Superior temporal gyrus (tissue), 1 donor: ENCODE measurements around the gene FSTL4.

Experiments used
- DNase-seq: peaks from one replicate; pipeline ENCODE4 v3.0.0-alpha.2; 2016; ENCODE audit errors: extremely low spot score

Gene FSTL4

DNA sequence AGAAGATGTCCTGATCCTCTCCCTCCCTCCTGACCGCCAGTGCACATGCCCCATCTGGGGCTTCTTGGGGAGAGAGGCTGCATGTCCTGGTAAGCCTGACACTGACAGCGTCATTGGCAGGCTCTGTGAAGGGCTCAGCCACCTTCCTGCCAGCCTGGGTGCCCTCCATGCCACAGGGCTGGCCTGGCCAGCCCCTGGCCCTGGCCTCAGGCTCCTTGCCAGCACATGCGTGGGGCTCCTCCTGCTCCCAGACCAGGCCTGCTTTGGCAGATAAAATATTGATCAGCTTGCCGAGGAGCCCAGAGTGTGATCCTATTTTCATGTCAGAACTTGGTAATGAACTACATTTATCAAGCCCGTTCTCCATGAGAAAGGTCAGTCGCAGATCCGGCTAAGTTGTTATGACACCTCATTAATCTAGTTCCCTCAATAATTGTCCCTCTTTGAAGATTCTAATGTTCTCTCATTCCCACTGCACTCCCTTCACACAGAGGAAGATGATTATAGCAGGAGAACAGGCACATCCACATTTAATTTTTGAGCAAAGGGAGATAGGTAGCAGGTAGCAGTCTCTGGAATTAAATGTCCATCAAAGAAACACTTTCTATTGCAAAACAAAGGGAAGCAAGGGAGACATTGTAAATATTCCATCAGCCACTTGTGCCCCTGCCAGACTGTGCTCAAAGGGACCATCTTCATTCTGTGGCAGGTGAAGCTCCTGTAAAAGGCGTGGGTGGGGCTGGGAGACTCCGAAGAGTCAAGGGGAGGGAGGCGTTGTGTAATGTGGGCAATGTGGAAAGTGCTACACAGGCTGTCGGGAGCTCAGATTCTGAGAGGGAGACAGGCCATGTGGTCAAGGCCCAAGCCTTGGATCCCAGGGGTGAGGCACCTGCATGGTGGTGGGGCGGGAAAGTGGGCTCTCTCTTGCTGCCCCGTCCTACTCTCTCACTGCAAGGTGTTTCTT is 288.6 kb downstream of the FSTL4 start:
- DNase-seq: no peak

DNA sequence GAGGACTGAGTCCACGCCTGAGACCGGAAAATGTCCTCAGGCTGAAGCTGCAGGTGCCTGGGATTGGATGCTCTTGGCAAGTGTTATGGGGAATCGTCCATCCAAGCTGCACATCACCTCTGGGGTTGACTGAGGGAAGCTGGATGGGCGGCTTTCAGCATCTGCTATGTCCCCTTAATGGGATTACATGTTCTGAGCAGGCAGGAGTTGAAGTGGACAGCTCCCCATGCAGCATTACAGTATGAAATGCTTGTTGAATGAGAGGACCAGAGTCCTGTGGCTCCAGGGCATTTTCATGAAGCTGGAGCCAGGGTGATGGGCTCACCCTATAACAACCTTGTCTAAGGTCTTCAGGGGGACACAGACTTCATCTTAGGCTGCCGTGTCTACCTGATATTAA is 289.6 kb downstream of the FSTL4 start:
- no peak for DNase-seq

DNA sequence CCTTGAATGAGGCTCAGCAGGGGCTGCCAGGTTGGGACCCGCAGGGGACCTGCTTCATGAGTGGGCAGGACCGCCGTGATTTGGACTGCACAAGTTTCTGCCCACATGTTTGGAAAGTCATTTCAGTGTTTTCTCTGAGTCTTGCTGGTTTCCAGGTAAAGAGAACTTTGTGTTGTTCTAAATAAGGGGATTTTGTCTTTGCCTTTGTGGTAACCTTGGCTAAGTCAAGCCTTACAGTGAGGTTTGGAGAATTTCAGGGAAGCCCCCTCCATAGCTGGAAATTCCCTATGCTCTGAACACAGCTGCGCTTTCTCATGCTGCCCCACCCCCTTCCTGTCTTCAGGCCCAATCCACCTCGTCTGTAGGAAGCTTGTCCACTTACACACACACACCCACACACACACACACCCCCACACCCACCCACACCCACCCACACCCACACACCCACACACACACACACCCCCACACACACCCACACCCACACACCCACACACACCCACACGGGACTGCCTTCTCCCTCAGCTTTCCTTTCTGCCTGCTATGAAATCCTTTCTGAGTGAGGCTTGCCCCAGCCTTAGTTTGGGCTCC is 290.4 kb downstream of the FSTL4 start:
- DNase-seq: no peak

- DNase-seq: no peak
Measured at GRCh38 chr5:133321286-133321832, 291.0 kb downstream of the FSTL4 start.

- no peak for DNase-seq
Measured at GRCh38 chr5:133319905-133320520, 292.3 kb downstream of the FSTL4 start.

GRCh38 chr5:133319244-133319643 is 293.1 kb downstream of the FSTL4 start:
- no peak for DNase-seq

- DNase-seq: no peak
Measured at GRCh38 chr5:133317558-133317957, 294.8 kb downstream of the FSTL4 start.

GRCh38 chr5:133316346-133317343 is 295.7 kb downstream of the FSTL4 start:
- no peak for DNase-seq

DNA sequence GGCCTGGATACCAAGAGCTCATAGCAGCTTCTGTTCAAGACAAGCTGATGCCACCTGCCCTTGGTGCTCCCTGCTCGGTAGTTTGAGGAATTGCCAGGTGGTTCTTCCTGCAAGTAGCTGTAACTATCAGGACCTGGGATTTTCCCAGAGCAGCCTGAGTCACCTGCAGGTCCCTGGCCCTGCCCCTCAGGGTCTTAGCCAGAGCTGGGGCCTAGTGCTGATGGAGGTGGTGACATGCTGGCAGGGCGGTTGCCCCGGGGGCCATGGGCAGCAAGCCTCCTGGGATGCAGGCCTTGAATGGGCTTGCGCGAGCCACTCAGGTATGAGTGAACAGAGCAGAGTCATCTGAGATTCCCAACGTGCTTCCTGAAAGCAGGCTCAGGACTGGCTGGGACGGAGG is 298.3 kb downstream of the FSTL4 start:
- DNase-seq: no peak

DNA sequence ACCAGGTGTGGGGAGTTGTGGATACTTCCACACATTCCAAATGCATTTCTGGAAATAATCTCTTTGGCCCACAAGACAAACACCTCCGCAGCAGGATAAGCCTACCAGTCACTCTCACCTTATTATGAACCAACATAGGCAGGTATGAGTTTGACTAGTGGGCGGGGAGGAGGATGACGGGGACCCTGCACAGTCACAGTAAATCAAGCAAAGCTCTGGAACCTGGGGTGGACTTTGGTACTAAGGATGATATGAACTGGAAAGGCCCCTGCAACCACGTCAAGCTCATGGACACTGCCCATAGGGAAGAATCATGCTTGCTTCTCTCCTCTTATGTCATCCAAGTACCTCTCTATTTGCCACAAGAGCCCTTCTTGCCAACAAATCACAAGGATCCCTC is 301.2 kb downstream of the FSTL4 start:
- no peak for DNase-seq

DNA sequence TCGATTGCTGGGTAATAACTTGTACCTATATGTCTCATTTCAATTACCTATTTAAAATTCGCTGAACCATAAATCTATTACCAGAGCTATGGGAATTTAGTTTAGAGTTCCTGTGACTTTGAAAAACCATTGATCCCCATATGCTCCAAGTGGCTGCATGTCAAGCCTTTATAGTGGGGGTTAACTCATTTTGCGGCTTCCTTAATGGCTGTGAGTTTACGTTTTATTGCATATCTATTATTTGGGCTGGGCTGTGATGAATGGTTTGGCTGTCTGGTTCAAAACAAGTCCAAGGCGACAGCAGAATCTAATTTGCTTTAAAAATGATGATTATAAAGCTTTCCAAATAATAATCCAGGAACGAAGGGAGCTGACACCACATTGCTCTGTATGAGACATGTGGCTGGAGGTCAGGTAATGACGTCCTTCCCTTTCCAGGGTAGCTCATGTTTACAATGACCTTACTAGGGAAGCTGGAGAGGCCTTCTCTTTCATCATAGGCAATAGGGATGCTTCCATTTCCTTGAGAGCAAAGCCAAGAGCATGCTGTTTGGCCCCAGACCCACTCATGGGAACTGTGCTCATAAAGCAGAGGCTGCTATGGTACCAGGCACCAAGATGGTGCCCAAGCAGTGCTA is 302.2 kb downstream of the FSTL4 start:
- no peak for DNase-seq

- no peak for DNase-seq
Measured at GRCh38 chr5:133309166-133309795, 303.1 kb downstream of the FSTL4 start.

GRCh38 chr5:133307275-133307674 is 305.1 kb downstream of the FSTL4 start:
- no peak for DNase-seq

GRCh38 chr5:133304707-133305216 is 307.6 kb downstream of the FSTL4 start:
- no peak for DNase-seq

DNA sequence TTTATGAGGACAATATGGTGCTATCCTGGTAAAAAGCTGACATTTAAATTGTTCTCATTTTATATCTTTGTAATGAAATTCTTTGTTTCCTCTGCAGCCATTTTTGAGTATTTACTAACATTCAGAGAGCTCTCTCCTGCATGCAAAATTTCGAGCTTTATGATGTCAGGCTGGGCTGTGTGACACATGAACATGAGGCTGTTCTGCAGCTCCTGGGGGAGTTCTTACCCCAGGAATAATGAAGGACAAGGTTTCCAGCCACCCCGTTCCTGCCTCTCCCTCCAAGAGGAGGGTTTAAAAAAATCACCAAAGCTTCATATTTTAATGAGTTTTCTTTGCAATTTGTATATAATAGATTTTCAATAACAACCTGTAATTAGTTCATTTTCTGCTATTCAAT is 308.2 kb downstream of the FSTL4 start:
- no peak for DNase-seq

- DNase-seq: no peak
Measured at GRCh38 chr5:133303298-133303697, 309.0 kb downstream of the FSTL4 start.

- no peak for DNase-seq
Measured at GRCh38 chr5:133299728-133300127, 312.6 kb downstream of the FSTL4 start.

GRCh38 chr5:133299021-133299420 is 313.3 kb downstream of the FSTL4 start:
- DNase-seq: no peak

- DNase-seq: no peak
Measured at GRCh38 chr5:133298447-133298846, 313.9 kb downstream of the FSTL4 start.

DNA sequence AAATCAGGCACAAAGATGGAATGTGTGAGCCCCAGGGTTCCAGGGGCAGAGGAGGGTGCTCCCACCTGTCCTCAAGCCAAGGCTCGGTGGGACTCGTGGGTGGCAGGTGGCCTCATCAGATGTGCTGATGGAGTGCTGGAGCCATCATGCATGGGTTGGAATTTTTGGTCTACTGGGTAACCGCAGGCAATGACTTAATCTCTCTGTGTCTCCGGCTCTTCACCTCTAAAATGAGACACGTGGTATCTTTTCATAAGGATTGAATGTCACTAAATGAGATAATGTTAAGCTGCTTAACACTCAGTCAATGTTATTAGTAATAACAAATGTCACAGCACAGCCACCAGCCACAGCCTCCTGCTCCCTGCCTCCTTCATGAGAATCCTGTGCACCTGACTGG is 315.0 kb downstream of the FSTL4 start:
- DNase-seq: no peak
